NOMO-1 treated with DMSO at 0.1 percent for 48 hours (cell line): ENCODE results near the gene MAN2B1.
A peak's percentile ranks its signal among the peaks of the same experiment; 100 is the strongest.
"Not testable (repeated sequence)": the region's sequence is repeated elsewhere in the genome, so short reads cannot be mapped to it uniquely, and the experiment has no call there.

Experiments
- DNase-seq: peaks from one replicate; lab custom pipeline; 2025; ENCODE audit not compliant: unreplicated experiment; lab: John Stamatoyannopoulos, UW

The MAN2B1 gene

DNA sequence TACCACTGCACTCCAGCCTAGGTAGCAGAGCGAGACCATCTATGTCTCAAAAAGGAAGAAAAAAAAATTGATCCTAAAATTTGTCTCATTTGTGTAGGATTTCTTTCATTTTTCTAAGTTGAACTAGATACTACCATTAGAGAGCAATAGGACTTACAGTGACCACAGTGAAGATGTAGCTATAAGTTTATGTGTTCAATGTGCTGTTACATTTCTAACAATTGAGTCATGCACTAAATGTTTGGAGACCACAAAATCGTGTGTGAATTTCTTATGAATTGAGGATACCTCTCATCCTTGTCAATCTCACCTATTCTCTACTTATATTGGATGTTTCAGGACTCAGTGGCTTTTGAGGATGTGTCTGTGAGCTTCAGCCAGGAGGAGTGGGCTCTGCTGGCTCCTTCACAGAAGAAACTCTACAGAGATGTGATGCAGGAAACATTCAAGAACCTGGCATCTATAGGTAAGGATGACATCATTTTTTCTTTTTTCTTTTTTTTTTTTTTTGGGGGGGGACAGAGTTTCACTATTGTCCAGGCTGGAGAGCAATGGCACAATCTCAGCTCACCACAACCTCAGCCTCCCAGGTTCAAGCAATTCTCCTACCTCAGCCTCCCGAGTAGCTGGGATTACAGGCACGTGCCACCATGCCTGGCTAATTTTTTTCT, 43.0 kb downstream of the MAN2B1 start:
- DNase-seq = no peak

DNA sequence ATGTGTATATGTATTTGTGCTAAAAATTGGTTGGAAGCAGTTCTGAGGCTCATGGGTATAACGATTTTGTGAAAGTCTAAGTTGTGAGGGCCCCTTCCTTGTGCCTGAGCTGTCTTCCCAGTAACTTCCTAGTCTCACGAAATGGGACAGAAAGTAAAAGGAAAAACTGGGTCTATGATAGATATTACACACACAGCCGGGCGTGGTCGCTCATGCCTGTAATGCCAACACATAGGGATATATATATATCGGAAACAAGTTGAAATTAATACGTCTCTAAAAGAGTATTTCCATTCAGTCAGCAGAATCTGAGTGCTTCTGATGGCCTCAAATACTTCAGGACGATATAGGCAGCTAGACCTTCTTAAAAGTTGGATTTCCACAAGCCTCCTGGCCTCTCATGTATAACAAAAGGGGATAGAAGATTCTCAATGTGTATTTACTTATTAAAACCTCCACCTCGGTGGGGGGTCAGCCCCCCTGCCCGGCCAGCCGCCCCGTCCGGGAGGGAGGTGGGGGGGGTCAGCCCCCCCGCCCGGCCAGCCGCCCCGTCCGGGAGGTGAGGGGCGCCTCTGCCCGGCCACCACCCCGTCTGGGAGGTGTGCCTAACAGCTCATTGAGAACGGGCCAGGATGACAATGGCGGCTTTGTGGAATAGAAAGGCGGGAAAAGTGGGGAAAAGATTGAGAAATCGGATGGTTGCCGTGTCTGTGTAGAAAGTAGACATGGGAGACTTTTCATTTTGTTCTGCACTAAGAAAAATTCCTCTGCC, 45.1 kb downstream of the MAN2B1 start:
- DNase-seq = not testable (repeated sequence)

DNA sequence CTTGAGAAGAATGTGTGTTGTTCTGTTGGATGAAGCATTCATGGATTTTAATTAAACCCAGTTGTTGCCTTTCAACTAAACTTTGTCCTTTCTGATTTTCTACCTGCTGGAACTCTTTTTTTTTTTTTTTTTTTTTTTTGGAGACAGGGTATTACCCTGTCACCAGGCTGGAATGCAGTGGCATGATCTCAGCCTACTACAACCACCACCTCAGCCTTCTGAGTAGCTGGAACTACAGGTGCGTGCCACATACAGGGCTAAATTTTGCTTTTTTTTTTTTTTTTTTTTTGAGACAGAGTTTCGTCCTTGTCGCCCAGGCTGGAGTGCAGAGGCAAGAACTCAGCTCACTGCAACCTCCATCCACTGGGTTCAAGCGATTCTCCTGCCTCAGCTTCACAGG, 48.9 kb downstream of the MAN2B1 start:
- DNase-seq = no peak

DNA sequence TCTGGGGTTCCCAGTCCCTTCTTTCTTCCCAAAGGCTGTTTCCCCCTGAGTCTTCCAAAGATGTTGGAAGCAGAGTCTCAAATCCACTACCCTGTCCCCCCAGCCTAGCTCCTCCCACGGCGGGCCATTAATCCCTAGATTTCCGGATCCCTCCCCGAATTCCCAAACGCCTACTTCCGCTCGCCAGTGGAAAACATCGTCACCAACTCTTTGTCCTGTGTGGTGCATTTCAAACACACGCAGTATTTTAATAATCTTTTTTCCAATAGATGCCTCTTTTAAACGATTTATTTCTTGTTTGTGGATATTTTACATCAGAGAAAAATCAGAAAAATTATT, 55.2 kb downstream of the MAN2B1 start:
- DNase-seq = no peak

DNA sequence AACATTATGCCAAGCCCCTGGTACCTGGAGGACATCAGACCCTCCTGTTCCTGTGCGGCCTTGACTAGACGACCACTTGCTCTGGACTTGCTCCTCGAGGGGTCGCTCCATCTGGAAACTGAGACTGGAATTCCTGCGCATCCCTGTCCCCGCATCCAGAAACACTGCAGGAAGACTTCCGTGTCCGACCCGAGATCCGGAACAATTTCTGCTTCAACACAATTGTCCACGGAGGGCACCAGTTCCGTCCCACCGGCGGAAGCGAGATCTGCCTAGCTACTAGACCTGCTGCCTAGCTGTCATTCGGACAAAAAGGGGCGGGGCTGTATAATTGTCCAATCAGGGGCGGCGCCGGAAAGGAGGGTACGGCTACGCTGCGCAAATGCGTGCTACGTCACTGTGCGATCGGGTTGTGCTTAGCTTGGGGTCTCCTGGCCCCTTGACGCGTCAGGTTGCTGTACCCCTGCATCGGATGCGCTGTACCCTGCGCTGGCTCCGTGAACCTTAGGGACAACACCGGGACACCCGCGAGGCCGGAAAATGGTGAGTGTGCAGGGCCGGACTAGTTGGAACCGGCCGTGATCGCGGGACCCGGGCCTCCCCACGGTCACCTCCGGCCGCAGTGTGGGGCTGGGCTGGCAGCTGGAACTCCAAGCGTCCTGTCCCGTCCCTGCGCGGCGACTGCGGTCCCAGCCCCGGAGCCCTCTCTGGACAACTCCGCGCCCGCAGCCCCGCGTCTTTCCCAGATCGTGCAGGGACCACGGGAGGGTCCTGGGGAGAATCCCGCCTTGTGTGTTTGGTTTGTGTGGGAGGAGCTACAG, 55.8 kb downstream of the MAN2B1 start, which contains the start of the genes ZNF490 and ZNF791:
Gene ZNF490, minus strand, starts transcription at position 274 of the 821 bp plus-strand sequence. Its CDS starts 133 bp downstream, at position 141.
Gene ZNF791, plus strand, starts transcription at position 381 of the 821 bp plus-strand sequence. Its CDS starts 160 bp downstream, at position 541.
- peak; percentile 97 for DNase-seq

DNA sequence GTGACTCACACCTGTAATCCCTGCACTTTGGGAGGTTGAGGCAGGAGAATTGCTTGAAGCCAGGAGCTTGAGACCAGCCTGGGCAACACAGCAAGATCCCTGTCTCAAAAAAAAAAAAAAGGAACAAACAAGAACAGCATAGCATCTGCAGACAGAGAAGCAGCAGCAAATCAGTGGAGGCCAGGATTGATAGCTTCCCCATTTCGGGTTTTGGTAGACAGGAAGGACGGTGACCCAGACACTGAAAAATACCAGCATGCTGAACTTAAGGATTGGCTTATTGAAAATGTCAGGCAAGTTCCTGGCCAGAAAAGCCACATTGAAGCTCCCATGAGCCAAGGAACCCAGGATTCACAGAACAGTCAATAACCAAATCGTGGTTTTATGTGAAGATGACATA, 58.9 kb downstream of the MAN2B1 start:
- DNase-seq = peak; percentile 33

DNA sequence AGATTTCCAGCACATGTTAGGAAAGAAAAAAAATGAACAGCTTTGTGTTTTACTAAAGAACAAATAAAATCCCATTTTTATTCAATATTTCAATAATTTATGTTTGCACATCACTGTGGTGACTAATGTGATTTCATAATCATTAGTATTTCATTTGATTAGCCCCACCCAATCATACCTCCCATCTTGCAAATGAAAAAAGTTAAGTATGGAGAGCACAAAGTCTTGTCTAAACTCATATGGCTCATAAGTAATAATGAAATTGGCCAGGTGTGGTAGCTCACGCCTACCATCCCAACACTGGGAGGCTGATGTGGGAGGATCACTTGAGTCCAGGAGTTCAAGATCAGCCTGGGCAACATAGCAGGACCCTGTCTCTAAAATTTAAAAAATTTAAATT, 59.7 kb downstream of the MAN2B1 start:
- no peak for DNase-seq

DNA sequence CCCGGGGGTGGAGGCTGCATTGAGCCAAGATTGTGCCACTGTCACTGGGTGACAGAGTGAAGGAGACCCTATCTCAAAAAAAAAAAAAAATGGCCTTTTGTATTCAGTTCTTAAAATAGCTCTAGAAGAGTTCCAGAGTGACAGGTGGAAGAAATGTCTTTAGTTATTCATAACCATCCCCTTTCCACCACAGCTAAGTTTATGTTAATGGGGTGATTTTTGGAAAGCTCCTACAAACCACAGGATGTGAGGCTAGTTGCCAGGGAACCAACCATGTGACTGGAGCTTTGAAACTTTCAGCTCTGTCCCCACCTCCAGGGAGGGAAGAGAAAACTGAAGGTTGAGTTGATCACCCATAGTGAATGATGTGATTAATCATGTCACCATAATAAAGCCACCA, 62.8 kb downstream of the MAN2B1 start:
- DNase-seq = no peak

DNA sequence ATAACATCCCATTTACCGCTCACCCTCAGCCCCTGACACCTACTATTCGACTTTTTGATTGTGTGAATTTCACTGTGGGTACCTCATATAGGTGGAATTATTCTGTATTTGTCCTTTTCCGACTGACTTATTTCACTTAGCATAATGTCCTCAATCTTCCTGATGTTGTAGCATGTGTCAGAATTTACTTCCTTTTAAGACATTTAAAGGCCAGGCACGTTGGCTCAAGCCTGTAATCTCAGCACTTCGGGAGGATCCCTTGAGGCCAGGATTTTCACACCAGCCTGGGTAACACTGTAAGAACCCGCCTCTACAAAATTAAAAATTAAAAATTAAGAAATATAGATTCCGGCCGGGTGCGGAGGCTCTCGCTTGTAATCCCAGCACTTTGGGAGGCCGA, 68.9 kb downstream of the MAN2B1 start:
- DNase-seq = no peak

DNA sequence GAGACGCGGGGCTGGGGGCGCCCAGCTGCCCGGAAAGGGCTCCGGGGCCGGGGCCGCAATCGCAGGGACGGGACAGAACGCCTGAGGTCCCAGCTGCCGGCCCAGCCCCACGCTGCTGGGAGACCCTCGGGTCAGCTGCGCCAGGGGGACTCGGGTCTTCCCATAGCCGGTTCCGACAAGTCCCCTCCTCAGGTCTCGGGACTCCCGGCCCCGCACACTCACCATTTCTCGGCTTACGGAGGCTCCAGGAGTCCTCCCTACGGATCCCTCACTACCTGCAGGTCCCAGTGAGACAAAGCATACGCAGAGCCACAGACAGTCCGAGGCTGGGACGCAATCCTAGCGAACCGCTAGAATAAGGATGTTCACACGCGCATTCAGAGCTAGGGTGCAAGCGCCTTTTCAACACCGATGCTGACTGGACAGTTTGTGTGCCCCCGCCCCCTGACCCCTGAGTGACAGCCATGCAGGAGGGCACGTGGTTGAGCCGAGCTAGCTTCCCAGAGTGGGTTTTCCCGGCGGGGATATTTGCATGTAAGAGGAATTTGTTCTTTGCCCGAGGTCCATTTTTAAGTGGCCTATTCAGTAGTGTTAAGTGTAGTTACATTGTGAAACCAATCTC, 69.5 kb downstream of the MAN2B1 start:
- DNase-seq = no peak
